ENCODE data around the gene KRT83.

The KRT83 gene

DNA sequence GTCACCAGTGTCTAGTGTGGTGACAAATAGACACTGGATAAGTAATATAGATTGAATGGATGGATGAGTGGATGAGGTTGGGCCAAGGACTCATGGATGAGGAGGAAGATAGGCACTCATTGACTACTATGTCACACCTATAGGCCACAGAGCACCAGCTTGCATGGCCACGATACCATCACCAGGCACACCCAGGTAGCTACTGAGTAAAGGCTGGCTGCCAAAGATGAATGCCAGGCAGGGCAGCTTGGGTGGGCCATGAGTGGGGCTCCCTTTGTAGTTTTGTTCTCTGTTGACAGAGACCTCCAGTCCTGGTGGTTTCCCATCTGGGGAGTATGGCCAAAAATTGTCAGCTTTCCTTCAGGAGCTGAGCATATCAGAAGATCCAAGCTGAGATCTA lies 11.2 kb upstream of the KRT83 start:
- no peak for DNase-seq (ENCODE audit: low read depth)

DNA sequence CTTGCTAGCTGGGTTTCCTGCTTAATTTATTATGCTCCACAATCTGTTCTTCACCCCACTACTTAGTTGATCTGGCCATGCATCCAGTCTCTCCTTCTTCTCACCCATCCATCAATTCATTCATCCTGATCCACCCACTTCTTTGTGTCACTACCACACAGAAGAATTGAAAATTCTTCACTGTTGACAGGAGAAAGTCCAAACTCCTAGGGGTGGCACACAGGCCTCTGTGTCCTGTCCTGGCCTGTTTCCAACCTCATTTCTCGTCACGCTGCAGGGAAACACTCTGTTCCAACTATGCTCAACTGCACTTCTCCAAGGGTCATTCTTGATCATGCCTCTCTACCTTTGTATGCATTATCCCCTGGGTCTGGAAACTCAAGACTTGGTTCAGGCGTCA lies 10.6 kb upstream of the KRT83 start:
- DNase-seq (ENCODE audit: low read depth): no peak

DNA sequence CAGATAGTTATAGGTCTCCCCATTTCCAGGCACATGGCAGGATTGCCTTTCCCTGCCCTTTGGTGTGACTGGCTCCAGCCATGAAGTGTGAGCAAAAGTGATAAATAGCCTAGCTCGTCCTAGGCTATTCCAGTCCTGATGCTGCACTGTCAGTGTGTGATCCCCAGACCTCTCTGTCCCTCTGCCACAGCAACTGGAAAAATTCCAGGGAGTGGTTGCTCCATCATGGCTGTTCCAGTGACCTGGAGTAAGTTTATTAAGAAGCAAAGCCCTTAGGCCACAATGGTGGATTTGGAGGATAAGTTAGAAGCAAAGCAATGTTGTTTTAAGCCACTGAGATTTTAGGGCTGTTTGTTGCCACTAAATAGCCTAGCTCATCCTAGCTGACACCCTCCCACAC lies 9.8 kb upstream of the KRT83 start:
- DNase-seq (ENCODE audit: low read depth): no peak

DNA sequence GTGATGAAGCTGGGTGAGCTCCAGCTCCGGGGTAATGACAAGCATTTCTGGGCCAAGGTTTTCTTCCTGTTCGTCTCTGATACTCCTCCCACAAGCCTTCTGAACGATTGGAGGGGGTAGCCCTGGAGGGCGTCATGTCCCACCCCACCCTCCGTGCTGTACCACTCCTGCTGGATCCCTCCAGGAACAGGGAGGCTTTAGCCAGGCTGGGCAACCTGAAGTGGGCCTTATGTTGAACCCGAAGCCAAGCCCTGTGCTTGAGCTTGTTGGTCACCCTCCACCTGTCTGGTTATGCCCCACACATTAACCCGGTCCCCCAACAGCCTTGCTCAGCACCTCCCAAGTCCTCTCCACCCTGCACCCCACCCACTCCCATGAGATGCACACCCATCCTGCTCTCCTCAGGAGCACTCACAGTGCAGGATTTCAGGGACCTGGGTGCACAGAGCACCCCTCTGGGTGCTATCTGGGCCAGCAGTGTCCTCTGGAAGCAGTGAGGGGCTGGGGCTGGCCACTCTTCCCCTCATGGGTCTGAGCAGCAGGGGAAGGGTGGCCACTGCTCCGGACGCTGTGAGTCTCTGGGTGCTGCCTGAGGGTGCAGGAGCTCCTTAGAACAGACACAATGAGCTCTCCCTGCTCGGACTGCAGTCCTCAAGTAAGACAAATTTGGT lies 6.8 kb upstream of the KRT83 start:
- no peak for DNase-seq (ENCODE audit: low read depth)

DNA sequence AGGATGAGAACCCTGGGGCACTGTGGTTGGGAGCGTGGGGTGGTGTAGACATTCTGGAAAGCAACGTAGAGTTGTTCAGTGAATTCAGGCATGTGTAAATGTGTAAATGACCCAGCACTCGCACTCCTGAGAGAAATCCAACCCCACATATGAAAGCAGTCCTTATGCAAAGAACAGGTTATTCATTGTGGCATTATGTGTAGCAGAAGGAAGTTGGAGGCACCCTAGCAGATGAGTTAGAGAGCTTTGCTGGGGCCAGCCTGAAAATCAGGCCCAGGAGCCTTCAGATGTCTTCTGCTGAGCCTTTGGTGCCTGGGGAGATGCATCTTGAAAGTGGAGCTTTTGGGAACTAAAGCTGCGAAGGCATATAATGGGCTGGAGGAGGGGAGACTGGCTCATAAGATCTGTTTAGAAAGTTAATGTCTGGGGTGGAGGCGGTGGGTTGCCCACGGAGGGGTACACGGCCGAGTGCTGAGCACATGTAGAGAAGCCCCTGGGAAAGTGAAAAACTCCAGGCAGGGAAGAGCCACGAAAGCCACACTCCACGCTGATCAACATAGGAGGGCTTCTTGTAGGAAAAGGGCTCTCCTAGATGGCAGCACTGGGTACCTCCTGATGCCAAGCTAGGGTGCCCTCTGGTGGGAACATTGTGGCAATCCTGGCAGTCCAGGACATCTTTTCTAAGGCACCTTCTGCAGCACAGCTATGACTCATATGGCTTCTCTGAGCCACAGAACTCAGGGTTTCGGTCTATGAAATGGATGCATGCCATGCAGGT lies 6.0 kb upstream of the KRT83 start:
- peak; percentile 56 for DNase-seq (ENCODE audit: low read depth)

DNA sequence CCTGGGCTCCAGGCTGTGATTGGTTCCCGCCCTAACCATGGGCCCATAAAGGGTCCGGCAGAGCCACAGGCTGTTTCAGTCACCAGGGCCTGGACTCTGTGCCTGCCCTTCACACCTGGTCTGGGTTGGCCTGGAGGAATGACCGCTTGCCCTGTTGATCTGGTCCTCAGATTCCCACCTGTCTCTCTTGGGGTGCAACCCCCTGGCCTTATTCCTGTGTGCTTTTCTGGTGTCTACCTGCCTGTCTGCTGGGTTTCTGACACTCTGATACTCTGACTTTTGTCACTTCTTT lies 2.9 kb upstream of the KRT83 start:
- DNase-seq (ENCODE audit: low read depth): no peak

DNA sequence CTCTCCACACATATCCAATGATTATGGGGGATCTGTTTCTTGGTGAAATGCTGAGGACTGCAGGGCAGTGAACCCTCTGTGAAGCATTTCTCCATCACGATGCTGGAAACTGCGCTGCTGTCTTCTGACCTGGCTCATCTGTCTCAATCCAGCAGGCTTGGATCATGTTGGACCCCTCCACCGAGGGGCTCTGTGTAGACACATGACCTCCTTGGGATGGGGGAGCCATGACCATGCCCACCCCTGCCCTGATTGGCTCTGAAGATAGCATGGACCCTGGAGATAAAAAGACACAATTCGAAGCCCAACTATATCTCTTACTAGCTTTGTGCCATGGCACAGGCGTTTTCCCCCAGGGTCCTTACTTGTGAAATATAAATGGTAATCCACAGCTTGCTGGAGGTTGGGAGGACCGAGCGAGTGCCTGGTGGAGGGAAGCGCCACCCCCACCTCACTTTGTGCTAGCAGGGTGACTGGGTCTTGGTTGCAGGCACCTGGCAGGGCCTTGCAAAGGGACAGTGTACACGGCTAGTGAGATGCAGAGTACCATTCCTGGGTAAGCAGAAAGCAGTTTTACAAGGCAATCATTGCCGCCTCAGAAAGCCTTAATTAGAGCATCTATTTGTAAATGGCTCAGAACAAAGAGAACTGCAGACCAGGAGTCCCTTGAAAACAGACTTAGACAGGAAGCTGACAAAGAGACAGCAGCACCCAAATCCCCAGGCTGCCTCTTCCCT lies 2.4 kb upstream of the KRT83 start:
- no peak for DNase-seq (ENCODE audit: low read depth)

DNA sequence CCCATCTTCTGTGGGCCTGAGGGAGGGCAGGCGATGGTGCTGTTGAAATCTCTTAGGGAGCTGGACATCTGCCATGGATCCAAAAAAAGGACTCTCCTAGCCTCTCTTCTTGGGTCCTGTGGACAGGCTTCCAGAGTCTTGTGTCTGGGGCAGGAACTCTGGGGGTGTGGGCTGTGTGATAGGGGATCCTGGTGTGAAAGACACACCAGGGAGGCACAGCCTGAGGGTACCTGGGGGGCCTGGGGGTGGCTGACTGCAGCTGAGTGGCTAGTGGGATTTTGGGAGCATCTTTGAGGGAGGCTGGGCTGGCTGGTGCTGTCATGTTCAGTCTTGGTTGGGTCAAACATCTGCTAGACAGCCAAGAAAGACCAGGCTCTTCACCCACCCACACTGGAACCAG lies 1.8 kb upstream of the KRT83 start:
- DNase-seq (ENCODE audit: low read depth): no peak

DNA sequence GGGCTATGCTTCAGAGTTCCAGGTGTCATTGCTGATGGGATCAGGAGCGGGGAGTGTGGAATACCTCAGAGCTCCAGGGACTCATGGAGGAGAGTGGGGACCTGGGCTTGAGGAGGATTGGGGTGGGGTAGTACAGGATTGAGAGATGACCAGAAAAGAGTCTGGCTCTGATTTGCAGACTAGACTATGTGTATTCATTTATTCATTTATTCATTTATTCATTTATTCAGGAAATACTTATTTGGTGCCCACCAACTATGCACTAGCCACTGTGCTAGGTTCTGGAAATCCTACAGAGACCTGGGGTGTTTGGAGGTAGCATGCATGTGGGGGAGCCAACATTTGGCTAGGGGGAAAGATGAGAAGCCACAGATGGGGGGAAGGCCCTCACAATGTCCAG lies 871 bp upstream of the KRT83 start:
- no peak for DNase-seq (ENCODE audit: low read depth)

DNA sequence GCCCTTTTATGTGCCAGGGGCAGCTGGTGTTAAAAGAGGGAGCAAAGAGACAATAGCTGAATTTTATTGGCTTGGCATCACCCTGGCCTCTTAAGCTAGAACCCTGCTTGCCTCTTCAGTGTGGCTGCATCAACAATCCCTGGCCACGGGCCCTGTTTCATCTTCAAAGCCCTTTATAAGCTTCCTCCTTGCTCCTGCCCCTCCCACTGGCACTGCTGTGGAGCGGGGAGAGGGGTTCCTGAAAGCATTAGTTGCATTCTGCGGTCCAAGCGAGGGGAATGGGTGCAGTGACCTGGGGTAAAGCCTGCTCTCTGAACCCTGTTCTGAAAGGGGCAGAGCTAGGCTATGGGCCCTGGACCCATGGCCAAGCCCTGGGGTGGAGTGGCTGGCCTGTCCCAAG lies 220 bp upstream of the KRT83 start:
- DNase-seq (ENCODE audit: low read depth): no peak

DNA sequence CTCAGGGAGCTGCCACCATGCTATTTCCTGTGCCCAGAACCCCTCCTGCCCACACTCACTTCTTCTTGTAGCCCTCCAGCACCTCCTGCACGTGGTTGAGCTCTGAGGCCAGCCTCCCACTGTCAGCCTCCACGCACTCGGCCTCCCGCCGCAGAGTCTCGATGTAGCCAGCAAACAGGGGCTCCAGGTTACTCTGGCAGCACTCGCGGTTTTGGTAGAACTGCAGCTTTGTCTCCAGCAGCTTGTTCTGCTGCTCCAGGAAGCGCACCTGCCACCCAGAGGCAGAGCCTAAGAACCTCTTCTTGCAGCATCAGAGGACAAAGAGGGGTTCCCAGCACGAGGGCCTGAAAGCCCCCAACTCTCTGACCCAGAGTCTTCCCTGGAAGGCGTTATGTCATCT lies 2.1 kb downstream of the KRT83 start:
- DNase-seq (ENCODE audit: low read depth): no peak

DNA sequence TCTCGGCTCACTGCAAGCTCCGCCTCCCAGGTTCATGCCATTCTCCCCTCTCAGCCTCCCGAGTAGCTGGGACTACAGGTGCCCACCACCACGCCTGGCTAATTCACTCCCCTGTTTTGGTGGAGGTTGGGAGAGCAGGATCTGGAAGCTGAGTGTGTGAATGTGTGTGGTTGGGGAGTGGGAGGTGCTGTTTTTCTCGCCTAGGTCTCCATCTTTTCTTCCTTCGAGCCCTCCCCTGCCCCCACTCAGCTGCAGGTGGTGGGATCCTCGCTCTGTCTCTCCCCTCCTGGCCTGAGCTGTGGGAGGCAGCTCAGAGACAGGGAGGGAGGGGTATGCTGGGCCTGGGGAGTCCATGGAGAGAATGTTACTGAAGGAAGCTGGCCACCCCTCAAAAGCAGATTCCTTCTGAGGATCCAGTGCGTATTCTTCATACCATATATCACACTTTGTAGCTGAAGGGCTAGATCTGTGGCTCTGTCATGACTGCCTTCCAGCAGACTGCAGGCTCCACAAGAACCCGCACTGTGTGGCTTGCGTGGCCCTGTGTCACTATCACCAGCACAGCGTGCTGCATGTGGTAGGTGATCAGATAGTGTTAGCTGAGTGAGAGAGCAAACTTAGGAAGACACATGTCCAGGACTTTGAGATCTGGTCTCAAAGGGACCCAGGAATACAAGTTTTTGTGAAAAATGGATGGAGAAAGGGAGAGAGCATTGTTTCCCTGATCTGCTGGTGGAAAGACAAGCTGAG lies 2.8 kb downstream of the KRT83 start:
- DNase-seq (ENCODE audit: low read depth): no peak

DNA sequence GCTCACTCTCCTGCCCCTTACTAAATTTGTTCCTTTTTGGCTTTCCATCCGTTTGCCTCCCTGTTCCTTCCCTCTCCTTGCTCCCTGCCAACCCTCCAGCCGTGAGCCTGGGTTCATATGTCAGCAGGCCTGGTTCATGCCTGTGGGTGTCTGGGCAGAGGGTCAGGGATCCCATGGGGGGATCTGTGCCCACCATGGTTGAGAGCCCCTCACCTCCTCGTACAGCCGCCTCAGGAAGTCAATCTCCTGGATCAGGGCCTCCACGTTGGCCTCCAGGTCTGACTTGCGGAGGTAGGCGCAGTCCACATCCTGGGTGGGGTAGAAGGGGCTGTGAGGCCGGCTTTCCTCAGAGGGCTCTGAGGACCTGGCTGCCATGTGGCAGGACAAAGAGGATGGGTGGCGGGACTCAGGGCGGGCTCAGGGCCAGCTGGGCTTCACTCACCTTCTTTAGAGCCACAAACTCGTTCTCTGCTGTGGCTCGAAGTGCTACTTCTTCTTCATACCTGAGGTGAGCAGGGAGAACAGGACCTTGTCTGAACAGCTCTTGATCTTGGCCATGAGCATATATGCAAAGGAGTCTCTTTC lies 3.6 kb downstream of the KRT83 start:
- DNase-seq (ENCODE audit: low read depth): no peak

DNA sequence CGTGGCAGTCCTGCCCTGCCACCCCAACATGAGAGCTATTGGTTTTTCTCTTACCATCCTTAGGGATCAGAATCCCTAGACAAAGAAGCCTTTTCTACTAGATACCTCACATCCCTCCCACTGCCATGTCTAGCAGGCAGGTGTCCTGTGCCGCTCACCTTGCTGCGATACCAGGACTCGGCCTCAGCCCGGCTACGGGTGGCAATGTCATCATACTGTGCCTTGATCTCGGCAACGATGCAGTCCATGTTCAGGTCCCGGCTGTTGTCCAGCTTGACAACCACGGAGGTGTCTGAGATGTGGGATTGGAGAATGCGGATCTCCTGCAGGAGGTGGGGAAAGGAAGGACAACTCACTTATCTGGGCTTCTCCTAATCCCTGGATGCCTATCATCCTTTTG lies 4.5 kb downstream of the KRT83 start:
- DNase-seq (ENCODE audit: low read depth): no peak

DNA sequence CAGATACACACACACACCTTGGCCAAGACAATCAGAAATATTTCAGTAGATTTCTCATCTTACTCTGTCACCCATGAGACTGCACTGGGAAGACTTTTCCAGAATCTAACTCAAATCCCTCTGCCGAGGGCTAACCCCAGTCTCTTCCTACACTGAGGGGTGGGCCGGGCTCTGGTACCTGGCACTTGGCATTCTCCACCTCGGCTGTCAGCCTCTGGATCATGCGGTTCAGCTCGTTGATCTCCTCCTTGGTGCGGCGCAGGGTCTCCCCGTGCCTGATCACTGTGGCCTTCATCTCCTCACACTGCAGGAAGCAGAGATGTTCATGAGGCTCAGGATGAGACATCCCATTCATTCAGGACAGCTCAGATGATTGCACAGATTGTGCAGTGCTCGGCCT lies 4.9 kb downstream of the KRT83 start:
- no peak for DNase-seq (ENCODE audit: low read depth)

DNA sequence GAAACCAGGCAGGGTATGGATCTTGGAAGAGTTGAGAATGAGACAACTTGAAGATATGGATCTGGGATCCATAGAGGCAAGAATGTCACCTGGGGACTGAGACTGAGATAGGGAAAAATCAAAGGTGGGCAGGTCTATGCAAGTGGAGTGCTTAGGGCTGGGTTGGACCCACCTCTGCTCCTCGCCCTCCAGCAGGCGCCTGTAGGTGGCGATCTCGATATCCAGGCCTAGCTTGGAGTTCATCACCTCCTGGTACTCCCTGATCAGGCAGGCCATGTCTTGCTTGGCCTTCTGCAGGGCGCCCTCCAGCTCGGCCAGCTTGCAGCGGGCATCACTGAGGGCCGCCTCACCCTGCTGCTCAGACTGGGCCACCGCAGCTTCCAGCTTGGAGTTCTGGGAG lies 5.5 kb downstream of the KRT83 start:
- peak; percentile 13 for DNase-seq (ENCODE audit: low read depth)

DNA sequence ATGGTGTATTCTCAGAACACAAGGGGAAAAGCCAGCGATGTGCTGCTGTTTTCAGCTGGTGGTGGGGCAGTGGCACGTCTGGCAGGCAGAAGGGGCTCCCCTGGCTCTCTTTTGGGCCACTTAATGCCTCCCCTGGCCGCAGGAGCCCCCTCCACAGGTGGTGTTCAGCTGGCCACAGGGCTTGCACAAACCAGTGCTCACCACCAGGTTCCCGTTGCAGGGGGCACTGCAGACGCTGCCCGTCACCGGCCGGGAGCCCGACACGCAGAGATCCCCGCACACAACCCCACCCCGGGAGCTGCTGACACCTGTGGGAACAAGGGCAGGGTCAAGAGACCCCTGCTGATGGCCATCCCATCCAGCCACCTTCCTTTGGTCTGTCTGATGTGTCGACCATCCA lies 6.7 kb downstream of the KRT83 start:
- no peak for DNase-seq (ENCODE audit: low read depth)

DNA sequence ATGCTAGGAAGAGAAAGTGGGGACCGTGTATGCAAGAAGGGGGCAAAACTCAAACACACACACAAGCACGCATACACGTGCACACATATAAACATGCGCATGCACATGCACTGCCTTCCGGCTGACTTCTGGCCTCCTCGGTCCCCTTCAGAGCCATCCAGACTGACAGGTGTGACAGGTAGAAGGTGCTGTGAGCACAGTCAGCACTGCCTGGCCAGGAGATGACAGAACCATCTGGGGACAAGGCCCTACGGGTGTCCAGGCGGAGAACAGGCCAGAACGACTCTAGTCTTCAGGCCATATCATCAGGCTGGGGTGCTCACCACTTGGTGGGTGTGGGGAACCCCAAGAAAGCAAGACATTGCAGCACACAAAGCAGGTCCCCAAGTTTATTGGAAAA lies 7.3 kb downstream of the KRT83 start:
- DNase-seq (ENCODE audit: low read depth): no peak

DNA sequence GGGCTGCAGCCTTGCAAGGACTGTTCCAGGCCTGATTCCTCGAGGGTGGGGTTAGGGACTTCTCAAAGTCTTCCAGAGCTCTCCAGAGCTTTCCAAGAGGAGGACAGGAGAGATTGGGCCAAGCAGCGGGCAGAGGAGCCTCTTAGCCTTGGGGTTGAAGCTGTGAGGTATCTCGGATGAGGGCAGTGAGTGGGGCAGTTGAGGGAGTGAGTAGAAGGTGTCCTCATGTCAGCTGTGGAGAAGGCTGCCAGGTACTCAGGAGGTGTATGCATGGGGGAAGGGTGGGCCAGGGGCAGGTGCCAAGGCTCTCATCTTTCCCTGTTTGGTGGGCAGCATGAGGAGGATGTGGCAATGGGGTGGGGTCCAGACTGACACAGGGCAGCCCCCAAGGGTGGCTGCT lies 7.7 kb downstream of the KRT83 start:
- DNase-seq (ENCODE audit: low read depth): no peak

DNA sequence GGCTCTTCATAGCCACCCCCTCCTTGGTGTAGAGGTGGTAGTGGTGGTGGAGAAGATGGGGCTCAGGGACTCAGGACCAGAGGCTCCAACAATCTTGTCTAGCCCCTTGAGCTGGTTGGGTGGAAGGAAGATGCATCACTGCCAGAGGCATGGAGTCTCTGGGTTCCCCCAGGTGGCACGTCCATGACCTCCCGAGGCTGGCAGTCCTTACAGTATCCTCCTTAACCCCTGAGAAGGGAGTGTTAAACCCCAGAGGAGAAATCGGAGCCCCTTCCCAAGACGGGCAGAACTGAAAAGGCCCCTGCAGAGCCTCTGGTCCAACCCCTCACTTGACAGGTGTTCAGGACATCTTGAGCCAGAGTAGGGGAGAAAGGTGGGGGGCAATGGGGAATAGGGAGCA lies 9.1 kb downstream of the KRT83 start:
- DNase-seq (ENCODE audit: low read depth): no peak

DNA sequence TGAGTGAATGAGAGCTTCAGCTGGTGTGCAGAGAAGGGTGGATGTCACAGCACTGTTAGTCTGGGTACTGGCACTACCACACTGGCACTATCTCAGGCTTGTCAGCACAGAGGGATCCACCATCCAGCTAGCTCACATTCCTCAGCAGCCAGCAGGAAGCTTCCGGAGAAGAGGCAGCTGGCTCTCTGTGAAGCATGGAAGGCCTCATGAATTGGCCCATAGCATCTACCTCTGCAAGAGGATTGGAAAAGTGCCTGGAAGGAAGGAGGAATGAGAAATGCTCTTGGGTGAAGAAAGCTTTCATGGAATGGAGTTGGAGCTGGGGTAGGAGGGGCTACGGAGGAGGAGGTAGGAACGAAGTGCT lies 9.9 kb downstream of the KRT83 start:
- DNase-seq (ENCODE audit: low read depth): no peak

DNA sequence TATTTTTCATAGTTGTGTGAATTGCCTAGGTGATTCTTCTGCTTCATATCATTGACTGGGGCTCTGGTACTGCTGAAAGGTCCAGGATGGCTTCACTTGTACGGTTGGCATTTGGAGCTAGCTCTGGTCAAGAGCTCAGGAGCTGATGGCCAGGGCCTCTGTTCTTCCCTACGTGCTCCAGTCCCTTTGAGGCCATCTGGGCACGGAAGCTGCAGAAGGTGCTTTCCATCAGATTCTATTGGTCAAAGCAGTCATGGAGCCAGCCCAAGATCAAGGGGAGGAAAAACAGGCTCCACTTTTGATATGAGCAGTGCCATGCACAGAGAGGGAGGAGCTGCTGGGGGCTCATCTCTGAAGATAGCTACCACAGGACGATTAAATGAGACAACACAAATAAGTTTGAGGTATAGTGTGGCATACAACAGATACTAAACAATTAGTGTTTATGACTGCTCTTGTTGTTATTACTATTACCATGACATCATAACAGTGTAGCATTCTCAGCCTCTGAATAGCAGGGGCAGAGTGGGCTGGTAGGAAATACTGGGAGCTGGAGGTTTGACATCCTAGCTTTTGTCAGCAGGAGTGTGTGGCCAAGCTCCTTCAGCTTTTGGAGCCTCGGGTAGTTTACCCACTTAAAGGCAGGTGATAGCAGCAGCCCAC lies 10.4 kb downstream of the KRT83 start:
- no peak for DNase-seq (ENCODE audit: low read depth)

Data from stimulated activated CD8-positive, alpha-beta memory T cell treated with anti-CD3 and anti-CD28 coated beads, Interleukin-4, amount 100 ng/mL, for 24 hours (primary cell).